HEK293 (cell line): Measurements from ENCODE around the gene RAB1B.
"Not testable (repeated sequence)": the region's sequence is repeated elsewhere in the genome, so short reads cannot be mapped to it uniquely, and the experiment has no call there.

Source experiments
- YY1 ChIP-seq: fragments of 450-650 bp; formaldehyde crosslinking; IDR thresholded peaks from 2 replicates; pipeline ENCODE4 v1.5.1; 2018; ENCODE audit warnings: missing biosample characterization, missing genetic modification characterization
- ZBTB17 ChIP-seq: fragments of 450-650 bp; formaldehyde crosslinking; IDR thresholded peaks from 2 replicates; pipeline ENCODE4 v1.5.1; 2016; ENCODE audit warnings: missing biosample characterization, missing genetic modification characterization
- ZNF146 ChIP-seq: fragments of 450-650 bp; formaldehyde crosslinking; IDR thresholded peaks from 2 replicates; pipeline ENCODE4 v1.5.1; 2016; ENCODE audit warnings: missing biosample characterization, missing genetic modification characterization
- ZNF391 ChIP-seq: fragments of 450-650 bp; formaldehyde crosslinking; IDR thresholded peaks from 2 replicates; pipeline ENCODE4 v1.5.1; 2016; ENCODE audit warnings: low read depth, missing biosample characterization, missing genetic modification characterization, borderline replicate concordance
- ZNF510 ChIP-seq: fragments of 450-650 bp; formaldehyde crosslinking; IDR thresholded peaks from 2 replicates; pipeline ENCODE4 v1.5.1; 2018; ENCODE audit warnings: mild to moderate bottlenecking, missing genetic modification characterization, missing biosample characterization; ENCODE audit not compliant: insufficient replicate concordance
- ZNF555 ChIP-seq: fragments of 450-650 bp; formaldehyde crosslinking; conservative IDR thresholded peaks from 2 replicates; pipeline ENCODE4 v1.5.1; 2017; ENCODE audit warnings: missing biosample characterization, mild to moderate bottlenecking, missing genetic modification characterization, inconsistent platforms
- TF ChIP-seq, protein P1 (sequence below): fragments of 450-650 bp; formaldehyde crosslinking; IDR thresholded peaks from 2 replicates; pipeline ENCODE4 v1.5.1; 2016; ENCODE audit warnings: missing biosample characterization, missing genetic modification characterization

DNA sequence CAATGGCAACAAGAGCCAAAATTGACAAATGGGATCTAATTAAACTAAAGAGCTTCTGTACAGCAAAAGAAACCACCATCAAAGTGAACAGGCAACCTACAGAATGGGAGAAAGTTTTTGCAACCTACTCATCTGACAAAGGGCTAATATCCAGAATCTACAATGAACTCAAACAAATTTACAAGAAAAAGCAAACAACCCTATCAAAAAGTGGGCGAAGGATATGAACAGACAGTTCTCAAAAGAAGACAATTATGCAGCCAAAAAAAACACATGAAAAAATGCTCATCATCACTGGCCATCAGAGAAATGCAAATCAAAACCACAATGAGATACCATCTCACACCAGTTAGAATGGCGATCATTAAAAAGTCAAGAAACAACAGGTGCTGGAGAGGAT, 51.9 kb downstream of the RAB1B start:
- TF ChIP-seq, protein P1, sequence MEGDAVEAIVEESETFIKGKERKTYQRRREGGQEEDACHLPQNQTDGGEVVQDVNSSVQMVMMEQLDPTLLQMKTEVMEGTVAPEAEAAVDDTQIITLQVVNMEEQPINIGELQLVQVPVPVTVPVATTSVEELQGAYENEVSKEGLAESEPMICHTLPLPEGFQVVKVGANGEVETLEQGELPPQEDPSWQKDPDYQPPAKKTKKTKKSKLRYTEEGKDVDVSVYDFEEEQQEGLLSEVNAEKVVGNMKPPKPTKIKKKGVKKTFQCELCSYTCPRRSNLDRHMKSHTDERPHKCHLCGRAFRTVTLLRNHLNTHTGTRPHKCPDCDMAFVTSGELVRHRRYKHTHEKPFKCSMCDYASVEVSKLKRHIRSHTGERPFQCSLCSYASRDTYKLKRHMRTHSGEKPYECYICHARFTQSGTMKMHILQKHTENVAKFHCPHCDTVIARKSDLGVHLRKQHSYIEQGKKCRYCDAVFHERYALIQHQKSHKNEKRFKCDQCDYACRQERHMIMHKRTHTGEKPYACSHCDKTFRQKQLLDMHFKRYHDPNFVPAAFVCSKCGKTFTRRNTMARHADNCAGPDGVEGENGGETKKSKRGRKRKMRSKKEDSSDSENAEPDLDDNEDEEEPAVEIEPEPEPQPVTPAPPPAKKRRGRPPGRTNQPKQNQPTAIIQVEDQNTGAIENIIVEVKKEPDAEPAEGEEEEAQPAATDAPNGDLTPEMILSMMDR (tag by site-specific recombination) = not testable (repeated sequence)
- not testable (repeated sequence) for TF ChIP-seq ZNF391 (tag by site-specific recombination); ZBTB17 (tag by site-specific recombination); YY1 (tag by site-specific recombination); ZNF510; ZNF555 (tag by site-specific recombination); ZNF146 (tag by site-specific recombination)
